Stimulated activated CD4-positive, alpha-beta T cell treated with anti-CD3 and anti-CD28 coated beads, Interleukin-2, amount 100 ng/mL, for 48 hours (primary cell): ENCODE measurements around the gene DRD4.

Experiments
- DNase-seq, 2 donors: peaks; one replicate each; pipeline ENCODE4 v3.0.0-alpha.2; 2020

The DRD4 gene

DNA sequence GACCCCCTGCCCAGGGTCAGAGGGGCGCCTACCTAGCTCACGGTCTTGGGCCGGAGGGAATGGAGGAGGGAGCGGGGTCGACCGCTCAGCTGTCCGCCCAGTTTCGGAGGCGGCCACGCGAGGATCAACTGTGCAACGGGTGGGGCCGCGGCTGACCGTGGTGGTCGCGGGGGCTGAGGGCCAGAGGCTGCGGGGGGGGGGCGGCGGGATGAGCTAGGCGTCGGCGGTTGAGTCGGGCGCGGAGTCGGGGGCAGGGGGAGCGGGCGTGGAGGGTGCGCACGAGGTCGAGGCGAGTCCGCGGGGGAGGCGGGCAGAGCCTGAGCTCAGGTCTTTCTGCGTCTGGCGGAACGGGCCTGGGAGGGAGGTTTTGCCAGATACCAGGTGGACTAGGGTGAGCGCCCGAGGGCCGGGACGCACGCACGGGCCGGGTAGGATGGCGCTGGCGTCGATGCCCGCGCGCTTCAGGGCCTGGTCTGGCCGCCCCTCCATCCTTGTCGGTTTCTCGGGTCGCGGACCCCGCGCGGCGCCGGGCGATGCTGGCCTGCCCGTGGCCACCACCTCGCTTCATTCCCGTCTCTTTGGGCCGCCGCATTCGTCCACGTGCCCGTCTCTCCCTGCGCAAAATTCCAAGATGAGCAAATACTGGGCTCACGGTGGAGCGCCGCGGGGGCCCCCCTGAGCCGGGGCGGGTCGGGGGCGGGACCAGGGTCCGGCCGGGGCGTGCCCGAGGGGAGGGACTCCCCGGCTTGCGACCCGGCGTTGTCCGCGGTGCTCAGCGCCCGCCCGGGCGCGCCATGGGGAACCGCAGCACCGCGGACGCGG, at the start of gene DRD4:
Gene DRD4 (plus strand): TSS at position 759 of the 822 bp plus-strand sequence. CDS start 36 bp downstream, at position 795.
- no peak for DNase-seq

- no peak for DNase-seq
These were observed 49.5 kb upstream of the DRD4 start for GRCh38 chr11:587546-587945.

DNA sequence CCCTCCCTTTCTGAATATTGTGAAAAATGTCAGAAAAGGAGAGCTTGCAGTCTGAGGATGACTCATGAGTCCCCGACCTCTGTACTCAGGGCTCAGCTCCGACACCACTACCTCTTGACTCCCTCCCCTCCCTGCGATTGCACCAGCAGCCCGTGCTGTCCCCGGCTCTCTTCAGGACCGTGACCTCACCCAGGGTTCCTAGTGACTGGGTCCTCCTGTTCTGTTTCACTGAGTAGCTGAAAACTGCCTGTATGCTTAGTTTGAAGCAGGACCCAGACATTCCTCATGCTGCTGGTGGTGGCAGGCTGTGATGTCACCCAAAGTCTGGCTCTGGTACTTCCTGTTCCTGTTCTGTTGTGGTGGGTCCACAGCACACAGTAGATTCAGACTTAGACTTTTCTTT, 49.1 kb upstream of the DRD4 start:
- peak; percentile 49 to 52 for DNase-seq

DNA sequence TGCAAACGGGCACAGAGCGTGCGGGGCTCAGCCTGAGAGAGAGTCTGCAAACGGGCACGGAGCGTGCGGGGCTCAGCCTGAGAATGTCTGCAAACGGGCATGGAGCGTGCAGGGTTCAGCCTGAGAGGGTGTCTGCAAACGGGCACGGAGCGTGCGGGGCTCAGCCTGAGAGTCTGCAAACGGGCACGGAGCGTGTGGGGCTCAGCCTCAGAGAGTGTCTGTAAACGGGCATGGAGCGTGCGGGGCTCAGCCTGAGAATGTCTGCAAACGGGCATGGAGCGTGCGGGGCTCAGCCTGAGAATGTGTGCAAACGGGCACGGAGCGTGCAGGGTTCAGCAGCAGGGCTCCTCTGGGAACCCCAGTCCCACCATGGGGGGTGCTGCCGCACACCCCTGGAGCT, 47.3 kb upstream of the DRD4 start:
- no peak for DNase-seq

- no peak for DNase-seq
These were observed 46.1 kb upstream of the DRD4 start for GRCh38 chr11:590997-591396.

- no peak for DNase-seq
These were observed 44.6 kb upstream of the DRD4 start for GRCh38 chr11:592501-592900.

- no peak for DNase-seq
These were observed 44.2 kb upstream of the DRD4 start for GRCh38 chr11:592918-593317.

DNA sequence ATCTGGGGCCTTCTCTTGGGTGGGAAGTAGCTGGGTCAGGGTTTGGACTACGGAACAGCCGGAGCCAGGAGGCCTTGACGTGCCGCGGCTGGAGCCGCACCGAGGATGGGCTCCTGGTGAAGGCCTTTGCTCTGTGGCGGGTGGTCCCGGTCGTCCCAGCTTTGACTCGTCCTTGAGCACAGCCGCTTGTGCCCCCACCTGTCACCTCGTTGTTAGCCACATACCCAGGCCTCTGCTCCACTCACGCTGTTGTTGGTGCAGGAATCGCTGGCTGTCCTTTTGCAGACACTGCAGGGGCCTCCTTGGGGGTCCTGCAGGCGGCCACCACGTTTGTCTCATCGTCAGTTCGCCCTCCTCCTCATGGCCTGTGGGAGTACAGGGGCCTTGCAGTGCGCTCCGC, 43.7 kb upstream of the DRD4 start:
- DNase-seq = no peak

- no peak for DNase-seq
These were observed 41.7 kb upstream of the DRD4 start for GRCh38 chr11:595400-595799.

DNA sequence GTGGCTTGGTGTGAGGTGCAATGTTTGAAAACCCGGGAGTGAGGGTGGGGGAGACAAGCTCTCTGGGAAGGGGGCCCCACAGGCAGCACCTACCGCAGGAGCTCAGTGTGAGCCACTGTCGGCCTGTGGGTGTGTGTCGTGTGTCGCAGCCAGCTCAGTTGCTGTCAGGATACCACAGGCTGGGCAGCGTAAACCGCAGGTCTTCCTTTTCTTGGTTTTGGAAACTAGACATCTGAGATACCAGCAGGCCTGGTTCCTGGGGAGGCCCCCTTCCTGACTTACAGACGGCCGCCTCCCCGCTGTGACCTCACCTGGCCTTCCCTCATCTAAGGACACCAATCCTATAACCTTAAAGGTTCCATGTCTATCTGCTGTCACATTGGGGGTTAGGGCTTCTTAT, 40.7 kb upstream of the DRD4 start:
- DNase-seq = no peak

DNA sequence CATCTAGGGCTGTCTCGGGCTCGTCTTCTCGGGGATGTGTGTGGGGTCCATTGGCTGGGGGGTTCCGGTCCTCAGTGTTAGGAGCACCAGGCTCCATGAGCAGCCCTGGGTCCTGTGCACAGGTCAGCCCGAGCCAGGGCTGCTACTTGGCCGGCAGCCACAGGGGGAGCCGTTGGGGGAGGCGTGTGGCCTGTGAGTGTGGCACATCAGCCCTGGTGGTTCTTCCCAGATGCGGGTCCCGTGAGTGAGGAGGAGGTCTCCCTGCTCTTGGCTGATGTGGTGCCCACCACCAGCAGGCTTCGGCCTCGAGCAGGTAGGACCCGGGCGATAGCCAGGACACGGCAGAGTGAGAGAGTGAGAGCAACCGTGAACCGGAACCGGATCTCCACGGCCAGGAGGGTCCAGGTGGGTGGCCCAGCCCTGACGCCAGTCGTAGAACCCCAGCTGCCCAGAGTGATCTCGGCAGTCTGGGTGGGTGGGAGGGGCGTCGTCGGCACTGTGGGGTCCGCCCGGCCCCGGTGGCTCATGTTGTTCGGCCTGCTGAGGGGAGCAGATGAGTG, 39.8 kb upstream of the DRD4 start:
- DNase-seq = no peak

DNA sequence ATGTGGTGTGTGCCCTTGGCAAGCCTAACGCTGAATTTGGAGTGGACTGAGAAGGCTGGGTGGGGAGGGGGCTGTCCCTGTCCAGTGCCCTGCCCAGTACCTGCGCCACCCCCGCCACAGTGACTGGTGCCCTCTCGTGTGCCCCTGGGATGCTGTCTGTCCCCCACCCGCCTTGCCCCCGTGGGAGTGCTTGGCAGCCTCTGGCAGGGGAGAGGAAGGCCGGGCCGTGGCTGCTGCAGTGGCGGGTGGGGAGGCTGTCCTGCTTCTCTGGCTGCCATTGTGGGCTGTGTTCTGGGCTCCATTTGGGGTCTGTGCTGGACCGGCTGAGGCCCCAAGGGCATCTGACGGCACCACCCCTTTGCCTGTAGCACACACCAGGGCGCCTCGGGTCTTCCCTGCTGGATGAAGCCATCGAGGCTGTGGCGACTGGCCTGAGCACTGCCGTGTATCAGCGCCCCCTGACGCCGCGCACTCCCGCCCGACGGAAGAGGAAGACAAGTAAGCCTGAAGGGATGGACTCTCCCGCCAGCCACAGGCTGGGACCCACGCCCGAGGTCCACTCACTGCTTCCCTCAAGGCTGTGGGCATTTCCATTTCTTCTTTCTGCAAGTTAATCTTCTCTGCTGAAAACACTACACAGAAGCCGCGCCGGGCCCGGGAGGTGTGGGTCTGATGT, 38.9 kb upstream of the DRD4 start:
- DNase-seq = no peak

GRCh38 chr11:601573-602245, 35.4 kb upstream of the DRD4 start:
- no peak for DNase-seq

- no peak for DNase-seq
These were observed 33.9 kb upstream of the DRD4 start for GRCh38 chr11:603154-603553.

DNA sequence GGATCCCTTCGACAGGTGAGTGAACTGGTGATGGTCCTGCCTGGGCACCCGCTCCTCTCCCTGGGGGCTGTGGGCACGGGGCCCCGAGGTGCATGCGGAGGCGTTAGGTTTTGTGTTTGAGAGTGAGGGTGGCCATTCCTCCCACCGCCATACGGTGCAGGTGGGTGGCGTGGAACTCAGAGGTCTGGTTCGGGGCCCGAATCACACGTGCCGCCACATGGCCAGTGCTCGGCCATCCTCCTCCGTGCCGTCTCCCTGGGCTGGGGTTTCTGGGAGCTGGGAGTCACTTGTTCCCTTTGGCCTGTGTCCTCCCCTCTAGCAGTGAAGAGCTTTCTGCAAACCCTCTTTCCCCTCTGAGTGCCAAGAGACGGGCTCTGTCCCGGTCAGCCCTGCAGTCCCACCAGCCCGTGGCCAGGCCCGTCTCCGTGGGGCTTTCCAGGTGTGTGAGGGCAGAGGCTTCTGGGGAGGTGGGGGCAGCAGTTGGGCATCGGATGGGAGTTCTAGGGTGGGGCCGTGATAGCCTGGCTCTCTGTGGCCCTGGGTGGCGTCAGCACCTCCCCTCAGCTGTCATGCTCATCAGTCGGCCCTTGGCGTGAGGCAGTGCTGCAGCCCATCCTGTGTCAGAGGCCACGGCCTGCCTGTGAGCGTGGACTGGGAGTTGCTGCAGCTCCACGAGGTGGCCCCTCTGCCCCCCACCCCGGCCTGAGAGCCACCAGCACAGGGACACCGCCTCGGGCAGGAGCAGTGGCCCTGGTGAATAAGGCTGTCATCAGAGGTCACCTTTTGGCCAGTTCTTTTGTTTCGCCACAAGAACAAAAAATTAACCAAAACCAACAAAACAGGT, 31.6 kb upstream of the DRD4 start:
- no peak for DNase-seq

- DNase-seq = no peak
These were observed 30.8 kb upstream of the DRD4 start for GRCh38 chr11:606245-606644.

GRCh38 chr11:607020-607780, 29.9 kb upstream of the DRD4 start:
- DNase-seq = no peak

- DNase-seq = no peak
These were observed 29.0 kb upstream of the DRD4 start for GRCh38 chr11:607971-608659.

- no peak for DNase-seq
These were observed 28.2 kb upstream of the DRD4 start for GRCh38 chr11:608791-609251.

DNA sequence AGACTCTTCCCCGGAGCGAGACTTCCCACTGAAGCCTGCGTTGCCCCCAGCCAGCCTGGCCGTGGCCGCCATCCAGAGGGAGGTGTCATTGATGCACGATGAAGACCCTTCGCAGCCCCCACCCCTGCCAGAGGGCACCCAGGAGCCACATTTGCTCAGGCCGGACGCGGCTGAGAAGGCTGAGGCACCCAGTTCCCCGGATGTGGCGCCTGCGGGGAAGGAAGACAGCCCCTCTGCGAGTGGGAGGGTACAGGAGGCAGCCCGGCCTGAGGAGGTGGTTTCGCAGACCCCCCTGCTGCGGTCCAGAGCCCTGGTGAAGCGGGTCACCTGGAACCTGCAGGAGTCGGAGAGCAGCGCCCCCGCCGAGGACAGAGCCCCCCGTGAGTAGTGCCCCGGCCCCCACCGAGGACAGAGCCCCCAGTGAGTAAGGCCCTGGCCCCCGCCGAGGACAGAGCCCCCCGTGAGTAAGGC, 27.7 kb upstream of the DRD4 start:
- no peak for DNase-seq
